ENCODE data around the gene DHX57. TPM values are rescaled to one million over a fixed set of nuclear protein-coding genes. Genes with fewer than 3 reads are reported as not detected.
"Not testable (repeated sequence)": the region's sequence is repeated elsewhere in the genome, so short reads cannot be mapped to it uniquely, and the experiment has no call there.

The DHX57 gene
- total RNA-seq, 1 donor from 2014 or later: 23.5 TPM

DNA sequence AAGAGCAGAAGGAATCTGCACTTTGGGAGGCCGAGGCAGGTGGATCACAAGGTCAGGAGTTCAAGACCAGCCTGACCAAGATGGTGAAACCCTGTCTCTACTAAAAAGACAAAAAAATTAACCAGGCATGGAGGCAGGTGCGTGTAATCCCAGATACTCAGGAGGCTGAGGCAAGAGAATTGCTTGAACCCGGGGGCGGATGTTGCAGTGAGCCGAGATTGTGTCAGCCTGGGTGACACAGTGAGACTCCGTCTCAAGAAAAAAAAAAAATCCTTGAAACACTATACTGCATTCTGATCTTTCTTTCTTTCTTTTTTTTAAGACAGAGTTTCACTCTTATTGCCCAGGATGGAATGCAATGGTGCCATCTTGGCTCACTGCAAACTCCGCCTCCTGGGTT lies 80.7 kb downstream of the DHX57 start:
- DNase-seq (ENCODE audit: low read depth, low spot score): not testable (repeated sequence)

DNA sequence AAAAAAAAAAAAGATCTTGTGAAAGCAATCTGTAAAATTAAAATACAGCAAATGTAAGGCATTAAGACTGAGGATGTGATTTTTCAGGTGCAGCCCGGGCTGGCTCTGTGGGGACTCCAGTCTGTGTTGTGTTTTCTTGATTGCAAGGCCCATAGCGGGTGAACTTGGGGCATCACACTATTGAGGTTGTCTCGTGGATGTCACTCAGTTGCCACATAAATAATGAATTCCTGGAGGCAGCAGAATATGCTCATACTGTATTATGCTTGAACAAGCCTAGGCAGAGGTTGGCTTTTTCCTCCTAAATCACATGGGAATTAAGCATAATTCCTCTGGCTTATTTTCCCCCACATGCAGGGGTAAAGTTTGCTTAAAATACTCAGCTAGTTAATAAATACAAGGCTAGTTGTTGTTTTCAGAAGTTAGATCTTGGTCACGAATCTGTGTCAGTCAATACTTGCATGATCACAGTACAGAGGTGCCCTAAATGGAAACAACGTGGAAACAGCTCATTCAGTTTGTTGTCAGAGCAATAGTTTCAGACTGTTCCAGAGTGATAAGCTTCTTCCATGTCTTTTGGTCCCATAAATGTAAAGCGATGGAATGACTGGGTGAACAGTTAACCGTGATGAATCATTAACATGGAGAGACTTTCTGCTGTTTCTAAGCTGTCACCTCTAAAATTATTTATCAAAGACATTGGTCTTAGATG lies 81.3 kb downstream of the DHX57 start:
- DNase-seq (ENCODE audit: low read depth, low spot score): no peak

DNA sequence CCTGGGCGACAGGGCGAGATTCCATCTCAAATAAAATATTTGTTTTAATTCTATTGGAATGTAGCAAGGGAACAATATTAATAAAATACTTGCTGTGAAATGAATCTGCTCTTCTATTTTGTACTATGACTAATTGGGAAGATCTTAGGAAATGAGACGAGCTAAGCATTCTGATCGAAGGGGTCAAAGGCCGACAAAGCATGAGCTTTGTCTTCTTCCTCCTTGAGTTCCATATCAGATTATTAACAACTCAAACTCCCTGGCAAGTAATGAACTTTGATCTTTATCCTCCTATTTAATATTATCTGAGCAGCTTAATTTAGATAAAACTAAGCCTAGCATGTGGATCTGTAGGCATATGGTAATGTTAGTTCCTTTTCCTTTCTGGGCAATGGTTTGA lies 82.2 kb downstream of the DHX57 start:
- no peak for DNase-seq (ENCODE audit: low read depth, low spot score)

DNA sequence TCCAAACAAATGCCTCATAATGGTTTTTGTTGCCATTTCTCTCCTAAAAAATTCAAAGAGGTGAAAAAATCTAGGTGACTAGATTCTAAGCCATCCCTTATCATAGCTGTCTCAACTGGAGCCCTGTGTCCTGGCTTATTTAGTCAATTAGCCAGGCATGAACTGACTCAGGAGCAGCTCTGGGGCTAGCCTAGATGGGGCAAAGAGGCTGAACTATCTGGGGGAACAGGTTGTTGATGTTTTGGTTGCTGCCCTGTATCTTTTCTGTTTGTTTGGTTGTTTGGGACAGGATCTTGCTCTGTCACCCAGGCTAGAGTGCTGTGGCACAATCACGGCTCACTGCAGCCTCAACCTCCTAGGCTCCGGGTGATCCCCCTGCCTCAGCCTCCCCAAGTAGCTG lies 83.0 kb downstream of the DHX57 start:
- no peak for DNase-seq (ENCODE audit: low read depth, low spot score)

DNA sequence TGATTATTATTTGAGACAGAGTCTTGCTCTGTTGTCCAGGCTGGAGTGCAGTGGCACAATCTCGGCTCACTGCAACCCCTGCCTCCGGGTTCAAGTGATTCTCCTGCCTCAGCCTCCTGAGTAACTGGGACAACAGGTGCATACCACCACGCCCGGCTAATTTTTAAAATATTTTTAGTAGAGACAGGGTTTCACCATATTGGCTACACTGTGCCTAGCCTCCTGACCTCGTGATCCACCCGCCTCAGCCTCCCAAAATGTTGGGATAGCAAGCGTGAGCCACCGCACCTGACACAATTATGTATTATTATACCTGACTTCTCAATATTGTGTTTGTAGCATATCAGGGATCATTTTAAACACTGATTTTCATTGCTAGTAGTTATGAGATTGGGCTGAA lies 83.4 kb downstream of the DHX57 start:
- DNase-seq (ENCODE audit: low read depth, low spot score): not testable (repeated sequence)

DNA sequence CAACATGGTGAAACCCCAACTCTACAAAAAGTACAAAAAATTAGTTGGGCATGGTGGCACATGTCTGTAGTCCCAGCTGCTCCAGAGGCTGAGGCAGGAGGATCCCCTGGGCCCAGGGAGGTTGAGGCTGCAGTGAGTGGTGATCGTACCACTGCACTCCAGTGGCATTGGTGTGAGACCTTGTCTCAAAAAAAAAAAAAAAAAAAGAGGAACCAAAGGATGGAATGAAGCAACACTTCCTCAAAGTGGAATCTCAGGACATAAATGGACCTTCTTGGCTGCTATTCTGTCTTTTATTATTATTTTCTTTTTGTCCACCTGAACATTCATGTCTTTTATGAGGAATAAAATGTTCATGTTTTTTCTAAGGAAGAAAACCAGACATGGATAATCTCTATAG lies 84.0 kb downstream of the DHX57 start:
- DNase-seq (ENCODE audit: low read depth, low spot score): no peak

DNA sequence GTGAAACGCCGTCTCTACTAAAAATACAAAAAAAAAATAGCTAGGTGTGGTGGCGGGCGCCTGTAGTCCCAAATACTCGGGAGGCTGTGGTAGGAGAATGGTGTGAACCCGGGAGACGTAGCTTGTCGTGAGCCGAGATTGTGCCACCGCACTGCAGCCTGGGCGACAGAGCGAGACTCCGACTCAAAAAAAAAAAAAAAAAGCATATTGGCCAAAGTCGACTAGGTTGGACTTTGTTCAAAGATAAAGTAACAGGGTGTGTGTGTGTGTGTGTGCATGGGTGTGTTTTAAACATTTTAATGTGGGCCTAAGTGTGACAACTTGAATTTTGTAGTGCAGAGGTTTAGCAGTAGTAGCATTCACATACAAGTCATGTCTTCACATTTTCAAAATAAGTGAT lies 86.0 kb downstream of the DHX57 start:
- DNase-seq (ENCODE audit: low read depth, low spot score): no peak

DNA sequence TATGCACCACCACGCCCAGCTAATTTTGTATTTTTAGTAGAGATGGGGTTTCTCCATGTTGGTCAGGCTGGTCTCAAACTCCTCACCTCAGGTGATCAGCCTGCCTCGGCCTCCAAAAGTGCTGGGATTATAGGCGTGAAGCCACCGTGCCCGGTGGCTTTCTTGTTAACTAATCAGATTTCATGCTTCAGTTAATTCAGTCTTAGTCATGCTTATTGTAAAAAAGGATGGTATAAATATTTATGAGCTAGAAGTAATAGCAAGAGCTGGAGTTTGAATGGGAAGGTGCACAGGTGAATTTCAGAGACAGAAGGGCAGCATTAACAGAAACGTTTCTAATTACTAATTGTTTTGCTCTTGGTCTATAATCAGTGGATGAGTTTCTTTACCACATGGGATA lies 87.4 kb downstream of the DHX57 start:
- no peak for DNase-seq (ENCODE audit: low read depth, low spot score)

DNA sequence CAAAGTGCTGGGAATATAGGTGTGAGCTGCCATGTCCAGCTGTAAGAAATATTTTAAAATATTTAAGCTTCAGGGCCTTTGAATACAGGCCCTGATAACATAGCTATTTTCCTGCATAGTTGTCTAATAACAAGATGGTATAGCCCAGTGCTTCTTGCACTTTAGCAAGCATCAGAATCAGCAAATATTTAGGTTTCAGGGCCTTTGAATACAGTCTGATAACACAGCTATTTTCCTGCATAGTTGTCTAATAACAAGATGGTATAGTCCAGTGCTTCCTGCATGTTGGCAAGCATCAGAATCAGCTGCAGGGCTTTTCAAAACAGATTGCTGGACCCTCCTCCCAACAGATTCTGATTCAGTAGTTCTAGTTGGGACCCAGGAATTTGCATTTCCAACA lies 92.1 kb downstream of the DHX57 start:
- no peak for DNase-seq (ENCODE audit: low read depth, low spot score)

DNA sequence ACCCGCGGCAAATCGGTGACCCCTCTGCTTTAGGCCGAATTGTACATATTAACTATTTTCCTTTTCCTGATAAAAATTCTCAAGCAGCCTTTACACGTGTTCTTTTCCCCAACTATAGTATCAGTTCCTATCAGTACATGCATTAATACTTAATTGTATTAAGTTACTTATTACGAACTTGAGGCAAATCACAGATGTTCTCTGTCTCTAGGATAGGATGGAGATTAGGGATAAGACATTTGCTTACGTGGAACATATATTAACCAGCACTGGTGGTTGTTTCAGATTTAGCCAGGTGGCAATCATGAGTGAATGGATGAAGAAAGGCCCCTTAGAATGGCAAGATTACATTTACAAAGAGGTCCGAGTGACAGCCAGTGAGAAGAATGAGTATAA lies 97.0 kb downstream of the DHX57 start:
- no peak for DNase-seq (ENCODE audit: low read depth, low spot score)

DNA sequence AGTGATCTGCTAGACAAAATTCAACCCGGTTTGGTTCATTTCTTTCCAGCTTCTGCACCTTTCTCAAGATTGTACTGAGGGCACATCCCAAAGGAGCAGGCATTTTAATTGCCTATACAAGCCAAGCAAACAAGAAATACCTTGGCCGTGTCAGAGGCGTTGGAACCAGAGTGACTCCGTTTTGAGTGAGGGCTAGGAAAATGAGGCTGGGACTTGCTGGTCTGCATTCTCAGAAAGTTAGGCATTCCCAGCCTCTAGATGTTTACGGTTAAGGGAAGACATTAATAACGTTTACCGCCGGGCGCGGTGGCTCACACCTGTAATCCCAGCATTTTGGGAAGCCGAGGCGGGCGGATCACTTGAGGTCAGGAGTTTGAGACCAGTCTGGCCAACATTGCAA lies 99.2 kb downstream of the DHX57 start:
- DNase-seq (ENCODE audit: low read depth, low spot score): no peak

DNA sequence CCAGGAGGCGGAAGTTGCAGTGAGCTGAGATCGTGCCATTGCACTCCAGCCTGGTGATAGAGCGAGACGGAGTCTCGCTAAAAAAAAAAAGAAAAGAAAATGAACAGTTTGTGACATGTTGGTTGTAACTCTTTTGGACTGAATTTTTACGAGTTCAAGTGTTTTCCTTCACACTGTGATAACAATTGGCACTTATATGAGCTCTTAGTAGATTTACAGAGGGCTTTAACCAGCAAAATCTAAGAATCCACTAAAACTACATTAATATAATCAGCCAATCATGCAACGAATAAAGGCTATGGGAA lies 99.9 kb downstream of the DHX57 start:
- no peak for DNase-seq (ENCODE audit: low read depth, low spot score)

DNA sequence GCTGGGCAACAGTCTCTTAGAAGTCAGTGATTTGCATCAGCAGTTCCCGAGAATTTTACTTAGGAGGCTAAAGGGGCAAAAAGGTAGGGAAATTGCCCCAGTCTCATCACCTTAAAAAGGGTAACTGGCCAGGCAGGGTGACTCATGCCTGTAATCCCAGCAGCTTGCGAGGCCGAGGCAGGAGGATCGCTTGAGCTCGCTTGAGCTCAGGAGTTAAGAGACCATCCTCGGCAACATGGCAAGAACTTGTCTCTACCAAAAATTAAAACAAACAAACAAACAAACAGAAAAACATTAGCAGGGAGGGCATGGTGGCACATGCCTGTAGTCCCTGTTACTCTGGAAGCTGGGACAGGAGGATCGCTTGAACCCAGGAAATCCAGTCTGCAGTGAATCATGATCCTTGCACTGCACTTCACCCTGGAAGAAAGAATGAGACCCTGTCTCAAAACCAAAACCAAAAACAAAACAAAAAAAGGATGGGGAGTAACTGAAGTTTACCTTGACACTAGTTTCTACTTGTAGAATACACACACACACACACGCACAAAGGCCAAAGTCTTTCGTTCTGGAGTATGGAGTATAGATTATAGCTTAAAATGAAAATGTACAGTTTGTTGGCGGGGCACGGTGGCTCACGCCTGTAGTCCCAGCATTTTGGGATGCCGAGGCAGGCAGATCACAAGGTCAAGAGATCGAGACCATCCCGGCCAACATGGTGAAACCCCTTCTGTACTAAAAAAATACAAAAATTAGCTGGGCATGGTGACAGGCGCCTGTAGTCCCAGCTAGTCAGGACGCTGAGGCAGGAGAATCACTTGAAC lies 100.4 kb downstream of the DHX57 start:
- DNase-seq (ENCODE audit: low read depth, low spot score): no peak

DNA sequence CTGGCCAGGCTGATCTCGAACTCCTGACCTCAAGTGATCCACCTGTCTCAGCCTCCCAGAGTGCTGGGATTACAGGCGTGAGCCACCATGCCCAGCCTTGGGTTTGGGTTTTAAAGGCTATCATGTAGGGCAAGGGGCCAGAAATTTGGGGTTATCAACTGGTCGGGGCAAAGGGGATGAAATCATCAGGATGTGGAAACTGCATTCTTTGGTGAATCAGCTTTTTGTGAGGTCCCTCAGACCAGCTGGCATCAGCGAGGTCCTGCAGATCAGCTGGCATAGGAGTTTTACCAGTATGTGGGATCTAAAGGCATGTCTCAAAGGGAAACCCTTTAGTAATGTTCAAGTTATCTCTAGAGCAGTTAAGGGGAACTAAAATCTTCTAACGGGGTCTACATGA lies 104.1 kb downstream of the DHX57 start:
- DNase-seq (ENCODE audit: low read depth, low spot score): no peak

DNA sequence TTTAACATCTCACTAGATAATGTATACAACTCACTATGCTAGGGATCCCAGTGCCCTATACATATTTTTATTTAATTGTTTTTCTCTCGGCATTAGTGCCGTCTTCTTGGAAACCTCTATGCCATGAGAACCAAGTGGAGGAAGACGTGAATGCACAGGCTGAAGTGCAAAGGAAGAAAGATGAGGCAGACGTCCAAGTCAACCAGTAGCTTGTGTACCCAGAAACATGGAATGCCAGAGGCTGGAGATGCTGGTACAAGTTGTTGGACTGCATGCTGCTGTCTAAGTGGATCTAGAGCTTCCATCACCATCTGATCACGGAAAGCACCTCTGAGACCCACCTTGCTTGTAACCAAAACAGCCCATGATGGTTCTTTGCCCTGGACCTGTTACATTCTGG lies 110.2 kb downstream of the DHX57 start:
- no peak for DNase-seq (ENCODE audit: low read depth, low spot score)

DNA sequence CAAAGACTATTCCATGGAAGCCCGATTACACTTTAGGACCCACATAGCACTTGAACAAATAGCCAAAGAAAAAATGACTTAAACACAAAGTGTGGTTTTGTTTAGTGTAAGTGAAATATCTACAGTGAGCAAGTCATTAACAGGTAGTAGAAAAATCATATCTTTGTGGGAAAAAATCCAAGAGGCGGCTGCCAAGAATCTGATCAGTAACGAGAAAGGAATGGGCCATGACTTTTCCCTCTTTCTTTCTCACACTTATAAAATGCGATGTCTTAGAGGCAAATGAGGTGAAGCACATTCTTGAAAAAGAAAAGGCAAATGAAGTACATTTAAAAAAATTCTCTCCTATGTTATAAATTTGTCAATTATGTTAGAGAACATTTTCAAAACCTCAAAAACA lies 110.6 kb downstream of the DHX57 start:
- no peak for DNase-seq (ENCODE audit: low read depth, low spot score)

DNA sequence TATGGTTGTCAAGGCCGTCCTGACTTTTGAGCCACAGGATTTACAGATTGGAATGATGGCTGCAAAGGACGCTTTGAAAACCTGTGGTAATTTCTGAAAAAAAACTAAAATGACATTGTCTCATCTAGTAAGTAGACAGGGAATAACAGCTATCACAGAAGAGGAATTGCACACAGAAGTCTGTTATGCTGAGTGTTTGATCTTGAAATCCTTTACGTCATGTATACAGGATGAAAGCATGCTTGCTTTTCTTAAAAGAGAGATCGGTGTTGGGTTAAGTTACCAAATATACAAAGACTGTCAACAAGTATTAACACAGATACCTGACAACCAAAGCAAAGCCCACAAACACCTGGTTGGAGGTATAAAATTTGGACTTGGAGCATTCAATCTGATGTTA lies 112.0 kb downstream of the DHX57 start:
- no peak for DNase-seq (ENCODE audit: low read depth, low spot score)

DNA sequence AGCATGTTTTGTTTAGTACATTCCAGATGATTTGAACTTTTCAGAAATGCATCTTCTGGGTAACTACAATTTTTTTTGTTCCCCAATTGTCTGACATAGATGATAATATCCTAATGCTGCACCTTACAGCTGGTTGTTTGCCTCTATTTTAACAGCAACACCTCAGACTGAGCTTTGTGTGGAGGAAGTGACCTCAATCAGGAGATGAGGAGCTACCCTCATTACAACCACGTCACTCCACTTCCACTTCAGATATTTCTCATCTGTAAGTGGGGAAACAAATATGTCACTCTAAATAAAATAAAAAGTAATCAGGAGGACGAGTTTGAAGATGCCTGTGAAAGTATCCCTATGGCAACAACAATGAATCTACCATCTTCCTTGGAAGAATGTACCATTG lies 112.5 kb downstream of the DHX57 start:
- no peak for DNase-seq (ENCODE audit: low read depth, low spot score)

DNA sequence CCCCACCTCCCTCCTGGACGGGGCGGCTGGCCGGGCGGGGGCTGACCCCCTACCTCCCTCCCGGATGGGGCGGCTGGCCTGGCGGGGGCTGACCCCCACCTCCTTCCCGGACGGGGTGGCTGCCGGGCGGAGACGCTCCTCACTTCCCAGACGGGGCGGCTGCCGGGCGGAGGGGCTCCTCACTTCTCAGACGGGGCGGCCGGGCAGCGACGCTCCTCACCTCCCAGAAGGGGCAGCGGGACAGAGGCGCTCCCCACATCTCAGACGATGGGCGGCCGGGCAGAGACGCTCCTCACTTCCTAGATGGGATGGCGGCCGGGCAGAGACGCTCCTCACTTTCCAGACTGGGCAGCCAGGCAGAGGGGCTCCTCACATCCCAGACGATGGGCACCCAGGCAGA lies 119.8 kb downstream of the DHX57 start:
- DNase-seq (ENCODE audit: low read depth, low spot score): not testable (repeated sequence)

DNA sequence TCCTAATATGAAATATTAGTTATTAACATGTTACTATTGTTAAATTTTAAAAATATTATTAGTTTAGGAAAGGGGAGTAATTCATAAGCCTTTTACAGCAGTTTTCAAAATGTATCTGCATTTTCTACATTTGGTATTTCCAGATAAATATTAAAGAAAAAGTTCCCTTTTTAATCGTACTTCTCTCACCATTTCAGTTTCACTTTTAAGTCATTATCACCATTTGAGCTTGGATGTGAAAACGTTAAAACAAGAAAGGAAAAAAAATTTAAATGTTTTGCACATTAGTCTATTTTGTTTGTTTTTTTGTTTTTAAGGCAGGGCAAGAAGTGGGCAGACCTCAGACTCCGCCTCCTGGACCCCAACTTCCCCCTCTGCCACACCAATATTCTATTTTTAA lies 121.2 kb downstream of the DHX57 start:
- no peak for DNase-seq (ENCODE audit: low read depth, low spot score)

DNA sequence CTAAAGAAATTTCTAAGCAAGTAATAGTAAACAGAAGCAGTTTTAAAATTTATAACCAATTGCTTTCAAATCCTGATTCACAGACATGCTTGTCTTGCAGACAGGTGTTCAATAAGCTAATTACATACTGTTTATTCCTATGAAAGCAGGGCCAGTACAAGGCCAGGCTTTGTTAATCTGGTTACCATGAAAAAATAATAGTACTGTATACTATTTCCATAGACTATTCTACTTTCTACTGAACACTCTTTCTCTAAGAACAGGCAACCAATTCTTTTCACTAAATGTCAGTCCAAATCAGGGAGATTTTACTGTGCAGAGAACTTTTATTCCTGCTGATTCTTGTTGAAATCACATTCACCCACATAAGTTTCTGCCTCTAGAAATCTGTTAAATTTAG lies 121.7 kb downstream of the DHX57 start:
- no peak for DNase-seq (ENCODE audit: low read depth, low spot score)

DNA sequence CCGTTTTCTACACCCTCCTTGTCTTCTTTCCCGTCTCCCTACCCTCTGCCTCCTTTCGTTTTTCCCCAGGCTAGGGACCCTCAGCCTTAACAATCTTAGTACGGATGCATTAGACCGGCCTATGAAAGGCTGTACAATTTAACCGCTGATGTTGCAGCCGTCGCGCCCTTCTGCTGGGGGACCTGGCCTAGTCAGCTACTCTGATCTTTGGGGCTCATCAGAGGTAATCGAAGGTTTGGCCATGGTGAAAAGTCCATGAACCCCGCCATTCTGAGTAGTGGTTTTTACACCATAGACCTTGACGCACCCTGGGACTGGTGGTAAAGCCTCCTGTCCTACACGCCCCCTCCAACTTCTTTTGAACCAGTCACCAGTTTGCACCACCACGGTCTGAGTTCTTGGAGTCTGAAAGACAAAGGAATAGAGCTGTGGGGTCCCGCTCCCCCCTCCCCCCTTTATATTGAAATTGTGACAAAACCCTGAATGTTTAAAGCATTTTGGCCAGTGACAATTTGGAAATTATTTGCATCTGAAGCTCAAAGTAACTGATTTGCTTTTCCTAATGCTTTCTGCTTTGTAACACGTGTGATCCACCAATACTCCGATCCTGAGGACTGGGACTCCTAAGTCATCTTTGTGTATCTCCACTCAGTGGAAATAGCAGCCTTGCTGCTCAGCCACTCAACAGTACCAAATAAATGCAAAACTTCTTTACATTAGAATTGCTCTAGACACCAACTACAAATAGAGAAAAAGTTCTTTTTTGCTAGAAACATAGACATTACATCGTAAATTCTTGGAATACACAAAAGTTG lies 123.9 kb downstream of the DHX57 start:
- DNase-seq (ENCODE audit: low read depth, low spot score): no peak
